Peyer's patch (tissue), 4 donors: ENCODE data around the gene SGMS1.

Source experiments
- CTCF ChIP-seq, 6 experiments: fragments of 450-650 bp in 4 of 6; fragments of 200-600 bp in 2 of 6; sonication (generic) in 1 of 6; IDR thresholded peaks; one replicate each; pipeline ENCODE4 v1.5.1; 2017 to 2019; ENCODE audit warnings: antibody characterized with exemption in 6 of 6, mild to moderate bottlenecking in 3 of 6, moderate library complexity in 1 of 6
- POLR2A ChIP-seq, 2 donors: fragments of 450-650 bp; IDR thresholded peaks; one replicate each; pipeline ENCODE4 v1.5.1; 2017; ENCODE audit warnings: antibody characterized with exemption in 2 of 2, mild to moderate bottlenecking in 2 of 2, moderate library complexity in 2 of 2

GRCh38 chr10:50314169-50315071 lies 309.3 kb downstream of the SGMS1 start:
- no peak for TF ChIP-seq CTCF (IDR thresholded peaks at IDR 0.05)
- TF ChIP-seq POLR2A (IDR thresholded peaks at IDR 0.05): no peak
